GM23338 (cell line): ENCODE measurements around the gene VPS8. TPM values are rescaled to one million over a fixed set of nuclear protein-coding genes. Genes with fewer than 3 reads are reported as not detected.

Experiments used
- ATAC-seq: fragments of 200-7000 bp; cut with Tn5 transposase; 3 replicates; pipeline ENCODE4 v1.9.1; 2020
- DNase-seq: peaks from one replicate; pipeline ENCODE4 v3.0.0-alpha.2; 2015; ENCODE audit warnings: low spot score
- H2AFZ ChIP-seq: fragments of 200-600 bp; sonication (generic); 2 replicates; pipeline ENCODE4 v1.8.0; 2016; ENCODE audit warnings: antibody characterized with exemption, mild to moderate bottlenecking, moderate library complexity
- H3F3A ChIP-seq: fragments of 200-600 bp; sonication (generic); replicated peaks from 2 replicates; pipeline ENCODE4 v1.8.0; 2017; ENCODE audit warnings: antibody characterized with exemption, mixed run types, low read depth
- H3K27ac ChIP-seq: fragments of 200-600 bp; sonication (generic); 2 replicates; pipeline ENCODE4 v1.6.1; 2016; ENCODE audit warnings: low read depth
- H3K27me3 ChIP-seq: fragments of 200-600 bp; sonication (generic); 2 replicates; pipeline ENCODE4 v1.8.0; 2016; ENCODE audit warnings: mild to moderate bottlenecking, mixed run types, moderate library complexity; ENCODE audit not compliant: insufficient read depth
- H3K36me3 ChIP-seq: fragments of 200-600 bp; sonication (generic); 2 replicates; pipeline ENCODE4 v1.8.0; 2016; ENCODE audit warnings: mild to moderate bottlenecking; ENCODE audit not compliant: insufficient read depth
- H3K4me1 ChIP-seq: fragments of 200-600 bp; sonication (generic); 2 replicates; pipeline ENCODE4 v1.8.0; 2016; ENCODE audit warnings: mild to moderate bottlenecking, moderate library complexity; ENCODE audit not compliant: insufficient read depth
- H3K4me2 ChIP-seq: fragments of 200-600 bp; sonication (generic); 2 replicates; pipeline ENCODE4 v1.7.1; 2017; ENCODE audit warnings: mixed run types
- H3K4me3 ChIP-seq: fragments of 200-600 bp; sonication (generic); 2 replicates; pipeline ENCODE4 v1.6.1; 2016; ENCODE audit warnings: mixed run types
- H3K79me2 ChIP-seq: fragments of 200-600 bp; sonication (generic); replicated peaks from 2 replicates; pipeline ENCODE4 v1.8.0; 2017; ENCODE audit warnings: mild to moderate bottlenecking; ENCODE audit not compliant: insufficient read depth
- H3K9me2 ChIP-seq: fragments of 200-600 bp; sonication (generic); 2 replicates; pipeline ENCODE4 v1.8.0; 2017; ENCODE audit not compliant: insufficient read depth
- H4K20me1 ChIP-seq: fragments of 200-600 bp; sonication (generic); replicated peaks from 2 replicates; pipeline ENCODE4 v1.8.0; 2017; ENCODE audit warnings: mild to moderate bottlenecking; ENCODE audit not compliant: insufficient read depth
- H3K27ac Mint-ChIP-seq: 2 replicates; pipeline ENCODE4 v1.8.0; 2020; ENCODE audit warnings: inconsistent platforms, mild to moderate bottlenecking, moderate library complexity, mixed read lengths
- H3K27me3 Mint-ChIP-seq: 3 replicates; pipeline ENCODE4 v1.8.0; 2022; ENCODE audit warnings: low read depth, mild to moderate bottlenecking, moderate library complexity, mixed read lengths, inconsistent platforms; ENCODE audit not compliant: insufficient read depth, poor library complexity
- H3K36me3 Mint-ChIP-seq: 3 replicates; pipeline ENCODE4 v1.8.0; 2021; ENCODE audit warnings: low read depth, mild to moderate bottlenecking, inconsistent platforms, moderate library complexity, mixed read lengths
- H3K4me1 Mint-ChIP-seq: 3 replicates; pipeline ENCODE4 v1.8.0; 2020; ENCODE audit warnings: mild to moderate bottlenecking, inconsistent platforms, mixed read lengths
- H3K4me3 Mint-ChIP-seq: 3 replicates; pipeline ENCODE4 v1.8.0; 2021; ENCODE audit warnings: moderate library complexity, mild to moderate bottlenecking, inconsistent platforms, mixed read lengths
- H3K9me3 Mint-ChIP-seq: 3 replicates; pipeline ENCODE4 v1.8.0; 2020; ENCODE audit warnings: moderate library complexity, mild to moderate bottlenecking, inconsistent platforms, mixed read lengths
- CREB1 ChIP-seq: fragments of 250-450 bp; sonication (Bioruptor Pico); IDR thresholded peaks from 2 replicates; pipeline ENCODE4 v1.5.0; 2020; ENCODE audit warnings: low read depth, mild to moderate bottlenecking, moderate library complexity
- EZH2 ChIP-seq: fragments of 200-600 bp; sonication (generic); IDR thresholded peaks from one replicate; pipeline ENCODE4 v1.8.0; 2017; ENCODE audit warnings: antibody characterized with exemption, mild to moderate bottlenecking, low read depth; ENCODE audit not compliant: unreplicated experiment
- EZH2phosphoT487 ChIP-seq: fragments of 200-600 bp; sonication (generic); IDR thresholded peaks from one replicate; pipeline ENCODE4 v1.8.1; 2018; ENCODE audit warnings: antibody characterized with exemption; ENCODE audit not compliant: unreplicated experiment
- POLR2AphosphoS5 ChIP-seq: IDR thresholded peaks from 2 replicates; pipeline ENCODE4 v1.6.1; 2016; ENCODE audit warnings: antibody characterized with exemption, low read depth
- ZNF114 ChIP-seq: fragments of 250-450 bp; sonication (Bioruptor Pico); IDR thresholded peaks from 2 replicates; pipeline ENCODE4 v1.5.0; 2020; ENCODE audit warnings: mild to moderate bottlenecking, moderate library complexity
- ZNF331 ChIP-seq: fragments of 250-450 bp; sonication (Bioruptor Pico); IDR thresholded peaks from 2 replicates; pipeline ENCODE4 v1.5.0; 2020; ENCODE audit warnings: low read depth, mild to moderate bottlenecking, moderate library complexity
- ZNF462 ChIP-seq: fragments of 250-450 bp; sonication (Bioruptor Pico); IDR thresholded peaks from 2 replicates; pipeline ENCODE4 v1.5.0; 2020; ENCODE audit warnings: mild to moderate bottlenecking, moderate library complexity
- polyA plus RNA-seq: library from polyadenylated mRNA; unstranded; fragments of >200 nt; fragmentation: Nextera tagmentation; extraction: Ambion mirVana; gene quantifications from 2 replicates; pipeline ENCODE4 v1.2.1, GENCODE V29; 2016
- total RNA-seq: library from RNA; depleted of rRNA; stranded (reverse); fragments of >200 nt; shearing (Covaris generic); gene quantifications from 2 replicates; pipeline ENCODE4 v1.2.3, GENCODE V29; 2014
- TF ChIP-seq, protein P1 (sequence below): IDR thresholded peaks from 2 replicates; pipeline ENCODE4 v1.6.1; 2016; ENCODE audit warnings: antibody characterized with exemption
- TF ChIP-seq, protein P2 (sequence below), 2 experiments: fragments of 200-600 bp in 1 of 2; sonication (generic) in 1 of 2; conservative IDR thresholded peaks; 2 replicates each; pipeline versions ENCODE4 v1.5.1 to v1.6.1; 2016 to 2017; ENCODE audit warnings: antibody characterized with exemption in 2 of 2, low read depth in 2 of 2, mild to moderate bottlenecking in 2 of 2, moderate library complexity in 1 of 2

Gene VPS8
- total and polyA plus RNA-seq, 2 experiments from 2014 or later: 17.3 to 45.5 TPM

GRCh38 chr3:184813357-184813756 lies 1.4 kb downstream of the VPS8 start:
- peak overlapping the region; percentile 99 for H3K4me3 Mint-ChIP-seq
- Histone ChIP-seq H2AFZ (no peak overlapping the region), H3K9me2 (no peaks in the 10 kb centered on the region), H3F3A (no peaks in the 10 kb centered on the region), H3K79me2 (peaks cover 31% of the 10 kb centered on the region), H3K4me2 (peak overlapping the region; percentile 96), H3K4me1 (peaks cover 6% of the 10 kb centered on the region; the same call in 1 of the 2 replicates), H3K4me3 (peak overlapping the region; percentile 93; the same call in 1 of the 2 replicates), H3K27me3 (no peaks in the 10 kb centered on the region), H3K27ac (no peak overlapping the region), H3K36me3 (no peaks in the 10 kb centered on the region), H4K20me1 (no peaks in the 10 kb centered on the region; the same call in 1 of the 2 replicates)
- ATAC-seq (no peak), DNase-seq (no peak)
- no peaks in the 10 kb centered on the region; the same call in 2 of the 3 replicates for H3K36me3 Mint-ChIP-seq
- H3K9me3 Mint-ChIP-seq: peaks cover 3% of the 10 kb centered on the region; the same call in 2 of the 3 replicates
- no peak overlapping the region for H3K27ac Mint-ChIP-seq
- TF ChIP-seq, protein P1, sequence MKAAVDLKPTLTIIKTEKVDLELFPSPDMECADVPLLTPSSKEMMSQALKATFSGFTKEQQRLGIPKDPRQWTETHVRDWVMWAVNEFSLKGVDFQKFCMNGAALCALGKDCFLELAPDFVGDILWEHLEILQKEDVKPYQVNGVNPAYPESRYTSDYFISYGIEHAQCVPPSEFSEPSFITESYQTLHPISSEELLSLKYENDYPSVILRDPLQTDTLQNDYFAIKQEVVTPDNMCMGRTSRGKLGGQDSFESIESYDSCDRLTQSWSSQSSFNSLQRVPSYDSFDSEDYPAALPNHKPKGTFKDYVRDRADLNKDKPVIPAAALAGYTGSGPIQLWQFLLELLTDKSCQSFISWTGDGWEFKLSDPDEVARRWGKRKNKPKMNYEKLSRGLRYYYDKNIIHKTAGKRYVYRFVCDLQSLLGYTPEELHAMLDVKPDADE: no peak
- no peak for TF ChIP-seq CREB1 (CRISPR knock-in tag)
- H3K4me1 Mint-ChIP-seq: peaks cover 5% of the 10 kb centered on the region; the same call in 2 of the 3 replicates
- peaks cover 4% of the 10 kb centered on the region for H3K27me3 Mint-ChIP-seq

DNA sequence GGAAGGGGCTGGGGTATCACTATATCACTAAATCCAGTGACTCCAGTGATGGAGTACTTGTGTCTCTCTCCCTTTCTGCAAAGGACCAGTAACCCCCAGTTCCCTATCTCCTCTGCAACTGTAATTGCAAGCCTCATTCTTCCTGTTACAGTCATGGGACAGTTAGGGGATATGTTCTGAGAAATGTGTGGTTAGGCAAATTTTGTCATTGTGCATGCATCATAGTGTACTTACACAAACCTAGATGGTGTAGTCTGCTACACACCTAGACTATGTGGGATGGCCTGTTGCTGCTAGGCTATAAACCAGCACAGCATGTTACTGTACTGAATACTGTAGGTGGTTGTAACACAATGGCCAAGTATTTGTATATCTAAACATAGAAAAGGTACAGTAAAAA lies 2.2 kb downstream of the VPS8 start:
- H3K4me3 ChIP-seq: no peak overlapping the region
- H3K27me3 ChIP-seq: no peaks in the 10 kb centered on the region
- no peak overlapping the region for H3K4me2 ChIP-seq
- no peaks in the 10 kb centered on the region for H3F3A ChIP-seq
- no peaks in the 10 kb centered on the region; the same call in 1 of the 2 replicates for H4K20me1 ChIP-seq
- Mint-ChIP-seq H3K27me3 (peaks cover 4% of the 10 kb centered on the region), H3K27ac (no peak overlapping the region), H3K9me3 (peaks cover 3% of the 10 kb centered on the region; the same call in 2 of the 3 replicates), H3K4me1 (peaks cover 5% of the 10 kb centered on the region; the same call in 2 of the 3 replicates), H3K36me3 (no peaks in the 10 kb centered on the region; the same call in 2 of the 3 replicates), H3K4me3 (no peak overlapping the region)
- DNase-seq (no peak), ATAC-seq (no peak)
- no peaks in the 10 kb centered on the region for H3K9me2 ChIP-seq
- TF ChIP-seq ZNF462: no peak
- TF ChIP-seq, protein P2, sequence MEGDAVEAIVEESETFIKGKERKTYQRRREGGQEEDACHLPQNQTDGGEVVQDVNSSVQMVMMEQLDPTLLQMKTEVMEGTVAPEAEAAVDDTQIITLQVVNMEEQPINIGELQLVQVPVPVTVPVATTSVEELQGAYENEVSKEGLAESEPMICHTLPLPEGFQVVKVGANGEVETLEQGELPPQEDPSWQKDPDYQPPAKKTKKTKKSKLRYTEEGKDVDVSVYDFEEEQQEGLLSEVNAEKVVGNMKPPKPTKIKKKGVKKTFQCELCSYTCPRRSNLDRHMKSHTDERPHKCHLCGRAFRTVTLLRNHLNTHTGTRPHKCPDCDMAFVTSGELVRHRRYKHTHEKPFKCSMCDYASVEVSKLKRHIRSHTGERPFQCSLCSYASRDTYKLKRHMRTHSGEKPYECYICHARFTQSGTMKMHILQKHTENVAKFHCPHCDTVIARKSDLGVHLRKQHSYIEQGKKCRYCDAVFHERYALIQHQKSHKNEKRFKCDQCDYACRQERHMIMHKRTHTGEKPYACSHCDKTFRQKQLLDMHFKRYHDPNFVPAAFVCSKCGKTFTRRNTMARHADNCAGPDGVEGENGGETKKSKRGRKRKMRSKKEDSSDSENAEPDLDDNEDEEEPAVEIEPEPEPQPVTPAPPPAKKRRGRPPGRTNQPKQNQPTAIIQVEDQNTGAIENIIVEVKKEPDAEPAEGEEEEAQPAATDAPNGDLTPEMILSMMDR (conservative IDR thresholded peaks at IDR 0.05; ENCODE audit: low read depth in 2 of 2): no peak
- no peak for TF ChIP-seq EZH2
- TF ChIP-seq EZH2phosphoT487: no peak
- no peak for TF ChIP-seq POLR2AphosphoS5
- TF ChIP-seq ZNF114 (CRISPR knock-in tag): no peak
- TF ChIP-seq ZNF331 (CRISPR knock-in tag): no peak
- peaks cover 31% of the 10 kb centered on the region for H3K79me2 ChIP-seq
- H2AFZ ChIP-seq: no peak overlapping the region
- no peak overlapping the region for H3K27ac ChIP-seq
- H3K4me1 ChIP-seq: peaks cover 6% of the 10 kb centered on the region; the same call in 1 of the 2 replicates
- H3K36me3 ChIP-seq: no peaks in the 10 kb centered on the region
